ENCODE results near the gene PSMD1. TPM values are rescaled to one million over a fixed set of nuclear protein-coding genes. Genes with fewer than 3 reads are reported as not detected.

PSMD1 gene
- total RNA-seq, 3 donors from 2014 or later (not counting 1 experiment from before 2014, with no cell fraction given) = 44.1 to 54.9 (median 49.7) TPM

GRCh38 chr2:231146665-231147064, 90.0 kb downstream of the PSMD1 start:
- H3K4me3 ChIP-seq (ENCODE audit: low read length) = no peak overlapping the region
- intact Hi-C loops (cut with micrococcal nuclease) = no loop called here
- TF ChIP-seq CTCF (IDR thresholded peaks at IDR 0.05) = no peak
- peaks cover 18% of the 10 kb centered on the region for H3K36me3 Mint-ChIP-seq
- H3K27ac ChIP-seq (ENCODE audit: low read length) = no peak overlapping the region
- WGBS (ENCODE audit: insufficient coverage) = 100% methylated on average over 2 of the region's 2 CpGs
- H3K9me3 Mint-ChIP-seq = no peaks in the 10 kb centered on the region
- no peak overlapping the region for H3K4me3 Mint-ChIP-seq
- H3K36me3 ChIP-seq (ENCODE audit: control insufficient read depth, insufficient read depth, low read length) = peaks cover 28% of the 10 kb centered on the region
- DNase-seq = no peak
- H3K27ac Mint-ChIP-seq = no peak overlapping the region
- no peaks in the 10 kb centered on the region for H3K9me3 ChIP-seq (ENCODE audit: control insufficient read depth, insufficient read depth, low read length)
- H3K4me1 Mint-ChIP-seq = no peaks in the 10 kb centered on the region
- no peak for ATAC-seq
- H3K4me1 ChIP-seq (ENCODE audit: control insufficient read depth, insufficient read depth, low read length) = no peaks in the 10 kb centered on the region
- no peaks in the 10 kb centered on the region for H3K27me3 Mint-ChIP-seq (ENCODE audit: low read depth in 2 of 2)
- no peaks in the 10 kb centered on the region for H3K27me3 ChIP-seq (ENCODE audit: control insufficient read depth, insufficient read depth, low read length)

- Mint-ChIP-seq H3K4me1 (no peaks in the 10 kb centered on the region), H3K27me3 (ENCODE audit: low read depth in 2 of 2) (no peaks in the 10 kb centered on the region), H3K27ac (no peak overlapping the region), H3K36me3 (peaks cover 5% of the 10 kb centered on the region), H3K4me3 (no peak overlapping the region), H3K9me3 (no peaks in the 10 kb centered on the region)
- Histone ChIP-seq H3K4me1 (ENCODE audit: control insufficient read depth, insufficient read depth, low read length) (no peaks in the 10 kb centered on the region), H3K9me3 (ENCODE audit: control insufficient read depth, insufficient read depth, low read length) (no peaks in the 10 kb centered on the region), H3K27ac (ENCODE audit: low read length) (no peak overlapping the region), H3K36me3 (ENCODE audit: control insufficient read depth, insufficient read depth, low read length) (peaks cover 32% of the 10 kb centered on the region), H3K27me3 (ENCODE audit: control insufficient read depth, insufficient read depth, low read length) (no peaks in the 10 kb centered on the region), H3K4me3 (ENCODE audit: low read length) (no peak overlapping the region)
- no peak for ATAC-seq
- intact Hi-C loops (cut with micrococcal nuclease) = no loop called here
- TF ChIP-seq CTCF (IDR thresholded peaks at IDR 0.05) = no peak
- DNase-seq = no peak
- WGBS (ENCODE audit: insufficient coverage) = 96% methylated on average over 6 of the region's 8 CpGs
These were observed 96.3 kb downstream of the PSMD1 start for GRCh38 chr2:231152800-231153557.

GRCh38 chr2:231159306-231159705, 102.6 kb downstream of the PSMD1 start:
- no peaks in the 10 kb centered on the region for H3K36me3 Mint-ChIP-seq
- no peaks in the 10 kb centered on the region for H3K4me1 Mint-ChIP-seq
- H3K27me3 Mint-ChIP-seq (ENCODE audit: low read depth in 2 of 2) = no peaks in the 10 kb centered on the region
- Histone ChIP-seq H3K4me3 (ENCODE audit: low read length) (no peak overlapping the region), H3K36me3 (ENCODE audit: control insufficient read depth, insufficient read depth, low read length) (peaks cover 26% of the 10 kb centered on the region), H3K27me3 (ENCODE audit: control insufficient read depth, insufficient read depth, low read length) (no peaks in the 10 kb centered on the region), H3K27ac (ENCODE audit: low read length) (no peak overlapping the region), H3K4me1 (ENCODE audit: control insufficient read depth, insufficient read depth, low read length) (peaks cover 4% of the 10 kb centered on the region), H3K9me3 (ENCODE audit: control insufficient read depth, insufficient read depth, low read length) (no peaks in the 10 kb centered on the region)
- no peaks in the 10 kb centered on the region for H3K9me3 Mint-ChIP-seq
- H3K4me3 Mint-ChIP-seq = no peak overlapping the region
- no peak overlapping the region for H3K27ac Mint-ChIP-seq
- ATAC-seq = no peak
- no peak for TF ChIP-seq CTCF (IDR thresholded peaks at IDR 0.05)
- intact Hi-C loops (cut with micrococcal nuclease) = no loop called here
- DNase-seq = no peak

- Histone ChIP-seq H3K36me3 (ENCODE audit: control insufficient read depth, insufficient read depth, low read length) (peaks cover 28% of the 10 kb centered on the region), H3K27me3 (ENCODE audit: control insufficient read depth, insufficient read depth, low read length) (no peaks in the 10 kb centered on the region), H3K4me3 (ENCODE audit: low read length) (no peak overlapping the region), H3K4me1 (ENCODE audit: control insufficient read depth, insufficient read depth, low read length) (peaks cover 4% of the 10 kb centered on the region), H3K27ac (ENCODE audit: low read length) (no peak overlapping the region), H3K9me3 (ENCODE audit: control insufficient read depth, insufficient read depth, low read length) (no peaks in the 10 kb centered on the region)
- TF ChIP-seq CTCF (IDR thresholded peaks at IDR 0.05) = no peak
- Mint-ChIP-seq H3K4me3 (no peak overlapping the region), H3K4me1 (no peaks in the 10 kb centered on the region), H3K36me3 (no peaks in the 10 kb centered on the region), H3K27ac (no peak overlapping the region), H3K27me3 (ENCODE audit: low read depth in 2 of 2) (no peaks in the 10 kb centered on the region), H3K9me3 (no peaks in the 10 kb centered on the region)
- DNase-seq = no peak
- no peak for ATAC-seq
- WGBS (ENCODE audit: insufficient coverage) = 98% methylated on average over 5 of the region's 5 CpGs
- intact Hi-C loops (cut with micrococcal nuclease) = no loop called here
These were observed 104.0 kb downstream of the PSMD1 start for GRCh38 chr2:231160701-231161100.

All from natural killer cell (primary cell).